H9 (cell line): ENCODE results near the gene GOLGA3. TPM values are rescaled to one million over a fixed set of nuclear protein-coding genes. Genes with fewer than 3 reads are reported as not detected.

Source experiments
- DNase-seq: peaks from one replicate; pipeline ENCODE4 v3.0.0-alpha.2; 2017
- H2AFZ ChIP-seq: one replicate; pipeline ENCODE4 v1.6.1; 2013; ENCODE audit warnings: mild to moderate bottlenecking, low read length, control low read depth, moderate library complexity
- H2AK5ac ChIP-seq: 2 replicates; pipeline ENCODE4 v1.6.1; 2013; ENCODE audit warnings: low read length, control low read depth, mixed read lengths; ENCODE audit not compliant: insufficient read length
- H2BK120ac ChIP-seq: one replicate; pipeline ENCODE4 v1.6.1; 2013; ENCODE audit warnings: low read depth, mild to moderate bottlenecking, low read length, control low read depth, inconsistent platforms; ENCODE audit not compliant: poor library complexity, severe bottlenecking
- H2BK12ac ChIP-seq: 2 replicates; pipeline ENCODE4 v1.6.1; 2013; ENCODE audit warnings: low read length, control low read depth, mixed read lengths, low read depth; ENCODE audit not compliant: insufficient read length
- H2BK15ac ChIP-seq: 2 replicates; pipeline ENCODE4 v1.6.1; 2013; ENCODE audit warnings: low read depth, low read length, control low read depth
- H2BK20ac ChIP-seq: one replicate; pipeline ENCODE4 v1.6.1; 2013; ENCODE audit warnings: low read depth, mild to moderate bottlenecking, low read length, control low read depth, inconsistent platforms; ENCODE audit not compliant: poor library complexity, severe bottlenecking
- H2BK5ac ChIP-seq: 2 replicates; pipeline ENCODE4 v1.6.1; 2013; ENCODE audit warnings: low read length, control low read depth, mixed read lengths; ENCODE audit not compliant: insufficient read length
- H3K14ac ChIP-seq: 2 replicates; pipeline ENCODE4 v1.6.1; 2013; ENCODE audit warnings: low read length, control low read depth; ENCODE audit not compliant: insufficient read depth
- H3K18ac ChIP-seq: 2 replicates; pipeline ENCODE4 v1.6.1; 2013; ENCODE audit warnings: low read depth, mild to moderate bottlenecking, mixed read lengths, low read length, control low read depth; ENCODE audit not compliant: insufficient read length
- H3K23ac ChIP-seq: 2 replicates; pipeline ENCODE4 v1.6.1; 2013; ENCODE audit warnings: low read length, control low read depth, mixed read lengths, low read depth; ENCODE audit not compliant: insufficient read length
- H3K23me2 ChIP-seq: 2 replicates; pipeline ENCODE4 v1.6.1; 2013; ENCODE audit warnings: low read depth, mild to moderate bottlenecking, mixed read lengths, low read length, control low read depth; ENCODE audit not compliant: insufficient read length, poor library complexity, severe bottlenecking
- H3K27ac ChIP-seq: 2 replicates; pipeline ENCODE4 v1.5.1; 2013; ENCODE audit warnings: low read length, control low read depth, mixed read lengths, low read depth; ENCODE audit not compliant: insufficient read length
- H3K27me3 ChIP-seq: 2 replicates; pipeline ENCODE4 v1.6.1; 2013; ENCODE audit warnings: low read length, control low read depth, inconsistent platforms; ENCODE audit not compliant: insufficient read depth
- H3K4ac ChIP-seq: 2 replicates; pipeline ENCODE4 v1.6.1; 2013; ENCODE audit warnings: low read depth, mild to moderate bottlenecking, control low read depth, inconsistent platforms, low read length, moderate library complexity
- H3K4me1 ChIP-seq: 2 replicates; pipeline ENCODE4 v1.6.1; 2013; ENCODE audit warnings: low read length, control low read depth, inconsistent platforms; ENCODE audit not compliant: insufficient read depth
- H3K4me2 ChIP-seq: 2 replicates; pipeline ENCODE4 v1.6.1; 2013; ENCODE audit warnings: low read length, control low read depth, mixed read lengths; ENCODE audit not compliant: insufficient read length, insufficient read depth
- H3K56ac ChIP-seq: 2 replicates; pipeline ENCODE4 v1.6.1; 2013; ENCODE audit warnings: low read depth, mild to moderate bottlenecking, mixed read lengths, low read length, control low read depth; ENCODE audit not compliant: insufficient read length
- H3K79me1 ChIP-seq: 2 replicates; pipeline ENCODE4 v1.6.1; 2013; ENCODE audit warnings: low read depth, mild to moderate bottlenecking, moderate library complexity, low read length, control low read depth, inconsistent platforms; ENCODE audit not compliant: insufficient read depth, poor library complexity, severe bottlenecking
- H3K79me2 ChIP-seq: 2 replicates; pipeline ENCODE4 v1.6.1; 2013; ENCODE audit warnings: low read length, control low read depth, inconsistent platforms; ENCODE audit not compliant: insufficient read depth
- H3K9ac ChIP-seq: 2 replicates; pipeline ENCODE4 v1.6.1; 2013; ENCODE audit warnings: low read length, control low read depth, mixed read lengths; ENCODE audit not compliant: insufficient read length; ENCODE audit errors: extremely low read depth
- H3K9me3 ChIP-seq: one replicate; pipeline ENCODE4 v1.6.1; 2013; ENCODE audit warnings: low read depth, low read length, inconsistent platforms; ENCODE audit not compliant: control insufficient read depth
- H3T11ph ChIP-seq: one replicate; pipeline ENCODE4 v1.6.1; 2013; ENCODE audit warnings: mild to moderate bottlenecking, low read length, control low read depth, inconsistent platforms
- H4K20me1 ChIP-seq: one replicate; pipeline ENCODE4 v1.6.1; 2013; ENCODE audit not compliant: control insufficient read depth, insufficient read length, insufficient read depth
- H4K5ac ChIP-seq: 2 replicates; pipeline ENCODE4 v1.6.1; 2013; ENCODE audit warnings: low read depth, mild to moderate bottlenecking, mixed read lengths, low read length, control low read depth; ENCODE audit not compliant: insufficient read length
- H4K8ac ChIP-seq: replicated peaks from 2 replicates; pipeline ENCODE4 v1.6.1; 2013; ENCODE audit warnings: low read length, control low read depth, mixed read lengths, low read depth; ENCODE audit not compliant: insufficient read length
- H4K91ac ChIP-seq: 2 replicates; pipeline ENCODE4 v1.6.1; 2013; ENCODE audit warnings: low read depth, mild to moderate bottlenecking, moderate library complexity, mixed read lengths, low read length, control low read depth; ENCODE audit not compliant: insufficient read length
- H3K27ac Mint-ChIP-seq, 3 experiments: 2 replicates in 2 of 3; 3 replicates in 1 of 3; pipeline ENCODE4 v1.8.0; 2020 to 2021; ENCODE audit warnings: mixed read lengths in 3 of 3, mild to moderate bottlenecking in 1 of 3, moderate library complexity in 1 of 3
- H3K27me3 Mint-ChIP-seq: 2 replicates; pipeline ENCODE4 v1.8.0; 2021; ENCODE audit warnings: low read depth, mild to moderate bottlenecking, moderate library complexity, mixed read lengths
- H3K36me3 Mint-ChIP-seq, 3 experiments: 2 replicates in 2 of 3; 3 replicates in 1 of 3; pipeline ENCODE4 v1.8.0; 2020 to 2021; ENCODE audit warnings: low read depth in 3 of 3, mixed read lengths in 3 of 3; ENCODE audit not compliant: insufficient read depth in 1 of 3
- H3K4me1 Mint-ChIP-seq, 2 experiments: 2 replicates each; pipeline ENCODE4 v1.8.0; 2020; ENCODE audit warnings: mixed read lengths in 2 of 2
- H3K4me3 Mint-ChIP-seq, 2 experiments: 2 replicates in 1 of 2; 3 replicates in 1 of 2; pipeline ENCODE4 v1.8.0; 2020 to 2021; ENCODE audit warnings: mild to moderate bottlenecking in 2 of 2, mixed read lengths in 2 of 2, moderate library complexity in 1 of 2
- H3K9me3 Mint-ChIP-seq, 2 experiments: 2 replicates in 1 of 2; 3 replicates in 1 of 2; pipeline ENCODE4 v1.8.0; 2020; ENCODE audit warnings: mild to moderate bottlenecking in 2 of 2, mixed read lengths in 2 of 2, moderate library complexity in 1 of 2
- CTCF ChIP-seq: fragments of 200-600 bp; sonication (generic); conservative IDR thresholded peaks from 3 replicates; pipeline ENCODE4 v1.8.0; 2021; ENCODE audit warnings: antibody characterized with exemption, mild to moderate bottlenecking
- WGBS: extraction: QIAGEN DNeasy Blood & Tissue Kit; methylation state at CpG from one replicate; pipeline ENCODE4 v1.1.7; 2013; ENCODE audit warnings: missing lambda C conversion rate, low lambda C conversion rate, mixed read lengths; ENCODE audit not compliant: insufficient read length; ENCODE audit errors: extremely low coverage; 5-methylcytosine and 5-hydroxymethylcytosine counted together
- total RNA-seq: library from RNA; stranded (reverse); gene quantifications from 2 replicates; pipeline ENCODE4 v1.2.1, GENCODE V29; 2021

The GOLGA3 gene
- total RNA-seq, 1 experiment from 2014 or later = 40.1 TPM

- Mint-ChIP-seq H3K27me3 (no peaks in the 10 kb centered on the region; the same call in 1 of the 2 replicates), H3K9me3 (no peaks in the 10 kb centered on the region), H3K27ac (no peak overlapping the region), H3K4me1 (peaks cover 8 to 9% of the 10 kb centered on the region in 2 experiments), H3K36me3 (peaks cover 24 to 62% (median 62%) of the 10 kb centered on the region in 3 experiments; a peak in 6 of 7 replicates), H3K4me3 (no peak overlapping the region)
- no peak for TF ChIP-seq CTCF
- Histone ChIP-seq H3K79me1 (peaks cover 12% of the 10 kb centered on the region), H3K23me2 (peaks cover 6% of the 10 kb centered on the region), H3K4me1 (no peaks in the 10 kb centered on the region), H3K79me2 (peaks cover 6% of the 10 kb centered on the region; the same call in 1 of the 2 replicates), H2AFZ (no peak overlapping the region), H3K4me2 (no peak overlapping the region), H3K56ac (no peak overlapping the region), H3K9me3 (no peaks in the 10 kb centered on the region), H3K23ac (no peak overlapping the region), H2BK5ac (no peak overlapping the region), H4K91ac (no peak overlapping the region), H4K8ac (no peak overlapping the region), H2BK20ac (no peak overlapping the region), H3K14ac (no peak overlapping the region), H2BK12ac (no peak overlapping the region), H3K18ac (no peak overlapping the region), H4K20me1 (no peaks in the 10 kb centered on the region), H2AK5ac (no peak overlapping the region), H3K9ac (no peak overlapping the region), H3K27me3 (no peaks in the 10 kb centered on the region), H4K5ac (no peak overlapping the region), H3K27ac (no peak overlapping the region), H3K4ac (no peak overlapping the region), H2BK120ac (no peak overlapping the region), H3T11ph (no peak overlapping the region), H2BK15ac (no peak overlapping the region)
- WGBS = no CpG with 5 or more reads among the region's 7 CpGs
- DNase-seq = no peak
Observed at GRCh38 chr12:132824053-132824452, 4.6 kb downstream of the GOLGA3 start.
